Endothelial cell of umbilical vein (primary cell): ENCODE measurements around the gene PSME3.

Source experiments
- EZH2 ChIP-seq: IDR thresholded peaks from 2 replicates; pipeline ENCODE4 v1.6.1; 2012; ENCODE audit warnings: borderline replicate concordance, low read depth, mild to moderate bottlenecking, moderate library complexity, low read length, inconsistent platforms; ENCODE audit not compliant: severe bottlenecking
- FOS ChIP-seq: IDR thresholded peaks from 2 replicates; pipeline ENCODE4 v1.6.1; 2011; ENCODE audit warnings: mild to moderate bottlenecking, low read length, moderate library complexity, borderline replicate concordance; ENCODE audit not compliant: insufficient read depth
- JUN ChIP-seq: IDR thresholded peaks from 2 replicates; pipeline ENCODE4 v1.6.1; 2011; ENCODE audit warnings: borderline replicate concordance, low read depth; ENCODE audit not compliant: insufficient read length, insufficient read depth
- MAX ChIP-seq: IDR thresholded peaks from 2 replicates; pipeline ENCODE4 v1.6.1; 2011; ENCODE audit not compliant: insufficient read depth, insufficient read length
- POLR2A ChIP-seq: IDR thresholded peaks from 2 replicates; pipeline ENCODE4 v1.6.1; 2012; ENCODE audit warnings: low read depth, mild to moderate bottlenecking, control low read depth, low read length
- POLR2AphosphoS5 ChIP-seq: IDR thresholded peaks from 2 replicates; pipeline ENCODE4 v1.6.1; 2012; ENCODE audit warnings: low read depth, mild to moderate bottlenecking, control low read depth, low read length, moderate library complexity; ENCODE audit not compliant: insufficient read depth
- TF ChIP-seq, protein P1 (sequence below), 2 donors: IDR thresholded peaks; 1 replicate in 1 of 2; 2 replicates in 1 of 2; pipeline ENCODE4 v1.5.1; 2011; ENCODE audit warnings: low read length in 2 of 2, mild to moderate bottlenecking in 2 of 2, moderate library complexity in 2 of 2, control low read depth in 1 of 2, inconsistent platforms in 1 of 2, low read depth in 1 of 2; ENCODE audit not compliant: insufficient read depth in 1 of 2; ENCODE audit errors: extremely low read depth in 1 of 2

GRCh38 chr17:42830971-42831370 is 2.2 kb upstream of the PSME3 start:
- TF ChIP-seq POLR2AphosphoS5 (no peak), EZH2 (no peak), FOS (no peak), MAX (no peak), POLR2A (no peak), JUN (no peak)
- TF ChIP-seq, protein P1, sequence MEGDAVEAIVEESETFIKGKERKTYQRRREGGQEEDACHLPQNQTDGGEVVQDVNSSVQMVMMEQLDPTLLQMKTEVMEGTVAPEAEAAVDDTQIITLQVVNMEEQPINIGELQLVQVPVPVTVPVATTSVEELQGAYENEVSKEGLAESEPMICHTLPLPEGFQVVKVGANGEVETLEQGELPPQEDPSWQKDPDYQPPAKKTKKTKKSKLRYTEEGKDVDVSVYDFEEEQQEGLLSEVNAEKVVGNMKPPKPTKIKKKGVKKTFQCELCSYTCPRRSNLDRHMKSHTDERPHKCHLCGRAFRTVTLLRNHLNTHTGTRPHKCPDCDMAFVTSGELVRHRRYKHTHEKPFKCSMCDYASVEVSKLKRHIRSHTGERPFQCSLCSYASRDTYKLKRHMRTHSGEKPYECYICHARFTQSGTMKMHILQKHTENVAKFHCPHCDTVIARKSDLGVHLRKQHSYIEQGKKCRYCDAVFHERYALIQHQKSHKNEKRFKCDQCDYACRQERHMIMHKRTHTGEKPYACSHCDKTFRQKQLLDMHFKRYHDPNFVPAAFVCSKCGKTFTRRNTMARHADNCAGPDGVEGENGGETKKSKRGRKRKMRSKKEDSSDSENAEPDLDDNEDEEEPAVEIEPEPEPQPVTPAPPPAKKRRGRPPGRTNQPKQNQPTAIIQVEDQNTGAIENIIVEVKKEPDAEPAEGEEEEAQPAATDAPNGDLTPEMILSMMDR (IDR thresholded peaks at IDR 0.05; ENCODE audit: extremely low read depth in 1 of 2, insufficient read depth in 1 of 2, low read depth in 1 of 2, low read length in 2 of 2), result no peak
